Activated CD8-positive, alpha-beta memory T cell treated with anti-CD3 and anti-CD28 coated beads, Interleukin-2, amount 50 U/mL, for 24 hours (primary cell): ENCODE results near the gene PCSK6.
"Not testable (repeated sequence)": the region's sequence is repeated elsewhere in the genome, so short reads cannot be mapped to it uniquely, and the experiment has no call there.

ENCODE experiments used
- DNase-seq: peaks from one replicate; pipeline ENCODE4 v3.0.0-alpha.2; 2020; ENCODE audit errors: extremely low read depth

PCSK6 gene

GRCh38 chr15:101309436-101310160, 179.9 kb downstream of the PCSK6 start:
- no peak for DNase-seq

- no peak for DNase-seq
These were observed 180.7 kb downstream of the PCSK6 start for GRCh38 chr15:101308604-101309435.

GRCh38 chr15:101307897-101308603, 181.5 kb downstream of the PCSK6 start:
- no peak for DNase-seq

- DNase-seq, result no peak
These were observed 182.2 kb downstream of the PCSK6 start for GRCh38 chr15:101307048-101307896.

- no peak for DNase-seq
These were observed 183.0 kb downstream of the PCSK6 start for GRCh38 chr15:101306341-101307047.

GRCh38 chr15:101305820-101306255, 183.7 kb downstream of the PCSK6 start:
- DNase-seq, result no peak

GRCh38 chr15:101303408-101303807, 186.1 kb downstream of the PCSK6 start:
- no peak for DNase-seq

GRCh38 chr15:101296418-101297405, 192.8 kb downstream of the PCSK6 start:
- no peak for DNase-seq

GRCh38 chr15:101295607-101296161, 193.8 kb downstream of the PCSK6 start:
- DNase-seq, result no peak

GRCh38 chr15:101294731-101295606, 194.5 kb downstream of the PCSK6 start, which contains the start of gene SNRPA1:
Gene SNRPA1, minus strand, starts transcription at chr15:101295248. Its CDS starts 70 bp downstream, at chr15:101295178.
- DNase-seq, result peak; percentile 93

GRCh38 chr15:101293122-101293521, 196.4 kb downstream of the PCSK6 start:
- no peak for DNase-seq

- DNase-seq, result no peak
These were observed 200.5 kb downstream of the PCSK6 start for GRCh38 chr15:101288905-101289513.

GRCh38 chr15:101287342-101287741, 202.2 kb downstream of the PCSK6 start:
- DNase-seq, result not testable (repeated sequence)

GRCh38 chr15:101286471-101287114, 202.9 kb downstream of the PCSK6 start:
- no peak for DNase-seq

GRCh38 chr15:101283931-101284330, 205.6 kb downstream of the PCSK6 start:
- DNase-seq, result no peak

GRCh38 chr15:101280007-101280406, 209.5 kb downstream of the PCSK6 start:
- no peak for DNase-seq

- DNase-seq, result no peak
These were observed 211.5 kb downstream of the PCSK6 start for GRCh38 chr15:101277943-101278564.
